Esophagus squamous epithelium (tissue), 4 donors: ENCODE results near the gene ESRRB.

Experiments used
- CTCF ChIP-seq, 6 experiments: fragments of 450-650 bp in 4 of 6; fragments of 200-600 bp in 2 of 6; sonication (generic) in 2 of 6; IDR thresholded peaks; one replicate each; pipeline ENCODE4 v1.5.1; 2016 to 2019; ENCODE audit warnings: antibody characterized with exemption in 6 of 6, mild to moderate bottlenecking in 4 of 6, moderate library complexity in 4 of 6
- POLR2A ChIP-seq, 4 donors: fragments of 450-650 bp; IDR thresholded peaks; one replicate each; pipeline ENCODE4 v1.6.1; 2017; ENCODE audit warnings: antibody characterized with exemption in 4 of 4, mild to moderate bottlenecking in 4 of 4, moderate library complexity in 3 of 4

- no peak for TF ChIP-seq CTCF (IDR thresholded peaks at IDR 0.05)
- TF ChIP-seq POLR2A (IDR thresholded peaks at IDR 0.05), result no peak
These were observed 89.7 kb downstream of the ESRRB start for GRCh38 chr14:76465664-76466063.
